Fibroblast of skin of left quadriceps (primary cell): ENCODE measurements around the gene APBB2.
A peak's percentile ranks its signal among the peaks of the same experiment; 100 is the strongest.

ENCODE experiments used
- DNase-seq, 2 experiments: peaks; one replicate each; pipeline ENCODE4 v3.0.0-alpha.2; 2013; ENCODE audit warnings: low read depth in 2 of 2

The APBB2 gene

GRCh38 chr4:41189666-41190065, 24.7 kb downstream of the APBB2 start:
- no peak for DNase-seq

- no peak for DNase-seq
Measured at GRCh38 chr4:41189076-41189475, 25.3 kb downstream of the APBB2 start.

- DNase-seq = no peak
Measured at GRCh38 chr4:41185614-41186592, 28.4 kb downstream of the APBB2 start.

GRCh38 chr4:41184009-41184408, 30.3 kb downstream of the APBB2 start:
- DNase-seq = no peak

- no peak for DNase-seq
Measured at GRCh38 chr4:41183021-41183553, 31.3 kb downstream of the APBB2 start.

- no peak for DNase-seq
Measured at GRCh38 chr4:41181037-41181436, 33.3 kb downstream of the APBB2 start.

- DNase-seq = no peak
Measured at GRCh38 chr4:41179498-41180195, 34.7 kb downstream of the APBB2 start.

- peak; percentile 80 to 83 for DNase-seq
Measured at GRCh38 chr4:41178372-41179370, 35.7 kb downstream of the APBB2 start.

GRCh38 chr4:41177016-41177415, 37.3 kb downstream of the APBB2 start:
- peak; percentile 66 to 74 for DNase-seq

- peak; percentile 52 to 60 for DNase-seq
Measured at GRCh38 chr4:41176340-41176739, 38.0 kb downstream of the APBB2 start.

- DNase-seq = no peak
Measured at GRCh38 chr4:41175794-41176193, 38.5 kb downstream of the APBB2 start.

- no peak for DNase-seq
Measured at GRCh38 chr4:41174444-41174843, 39.9 kb downstream of the APBB2 start.

- no peak for DNase-seq
Measured at GRCh38 chr4:41172786-41173185, 41.6 kb downstream of the APBB2 start.

GRCh38 chr4:41169256-41169800, 45.0 kb downstream of the APBB2 start:
- DNase-seq = no peak

- no peak for DNase-seq
Measured at GRCh38 chr4:41167191-41167590, 47.2 kb downstream of the APBB2 start.

GRCh38 chr4:41164405-41164804, 49.9 kb downstream of the APBB2 start:
- no peak for DNase-seq

- DNase-seq = no peak
Measured at GRCh38 chr4:41161355-41161754, 53.0 kb downstream of the APBB2 start.

- DNase-seq = no peak
Measured at GRCh38 chr4:41160856-41161255, 53.5 kb downstream of the APBB2 start.

- DNase-seq = peak; percentile 52 to 53
Measured at GRCh38 chr4:41160012-41160789, 54.1 kb downstream of the APBB2 start.

GRCh38 chr4:41158756-41159155, 55.6 kb downstream of the APBB2 start:
- no peak for DNase-seq
